Epithelial cell of esophagus (primary cell): ENCODE measurements around the gene CHST11.

Experiments
- DNase-seq: peaks from one replicate; pipeline ENCODE4 v3.0.0; 2010; ENCODE audit warnings: low read depth
- H3K4me3 ChIP-seq: 2 replicates; pipeline ENCODE4 v1.5.1; 2011; ENCODE audit warnings: mild to moderate bottlenecking, low read length, control low read depth
- TF ChIP-seq, protein P1 (sequence below): IDR thresholded peaks from 2 replicates; pipeline ENCODE4 v1.5.1; 2011; ENCODE audit warnings: low read depth, mild to moderate bottlenecking, low read length, control low read depth, inconsistent platforms; ENCODE audit not compliant: insufficient read depth; ENCODE audit errors: missing control alignments

CHST11 gene

GRCh38 chr12:104505095-104505818 is 48.5 kb downstream of the CHST11 start:
- TF ChIP-seq, protein P1, sequence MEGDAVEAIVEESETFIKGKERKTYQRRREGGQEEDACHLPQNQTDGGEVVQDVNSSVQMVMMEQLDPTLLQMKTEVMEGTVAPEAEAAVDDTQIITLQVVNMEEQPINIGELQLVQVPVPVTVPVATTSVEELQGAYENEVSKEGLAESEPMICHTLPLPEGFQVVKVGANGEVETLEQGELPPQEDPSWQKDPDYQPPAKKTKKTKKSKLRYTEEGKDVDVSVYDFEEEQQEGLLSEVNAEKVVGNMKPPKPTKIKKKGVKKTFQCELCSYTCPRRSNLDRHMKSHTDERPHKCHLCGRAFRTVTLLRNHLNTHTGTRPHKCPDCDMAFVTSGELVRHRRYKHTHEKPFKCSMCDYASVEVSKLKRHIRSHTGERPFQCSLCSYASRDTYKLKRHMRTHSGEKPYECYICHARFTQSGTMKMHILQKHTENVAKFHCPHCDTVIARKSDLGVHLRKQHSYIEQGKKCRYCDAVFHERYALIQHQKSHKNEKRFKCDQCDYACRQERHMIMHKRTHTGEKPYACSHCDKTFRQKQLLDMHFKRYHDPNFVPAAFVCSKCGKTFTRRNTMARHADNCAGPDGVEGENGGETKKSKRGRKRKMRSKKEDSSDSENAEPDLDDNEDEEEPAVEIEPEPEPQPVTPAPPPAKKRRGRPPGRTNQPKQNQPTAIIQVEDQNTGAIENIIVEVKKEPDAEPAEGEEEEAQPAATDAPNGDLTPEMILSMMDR = no peak
- no peak for DNase-seq
- no peak overlapping the region for H3K4me3 ChIP-seq

DNA sequence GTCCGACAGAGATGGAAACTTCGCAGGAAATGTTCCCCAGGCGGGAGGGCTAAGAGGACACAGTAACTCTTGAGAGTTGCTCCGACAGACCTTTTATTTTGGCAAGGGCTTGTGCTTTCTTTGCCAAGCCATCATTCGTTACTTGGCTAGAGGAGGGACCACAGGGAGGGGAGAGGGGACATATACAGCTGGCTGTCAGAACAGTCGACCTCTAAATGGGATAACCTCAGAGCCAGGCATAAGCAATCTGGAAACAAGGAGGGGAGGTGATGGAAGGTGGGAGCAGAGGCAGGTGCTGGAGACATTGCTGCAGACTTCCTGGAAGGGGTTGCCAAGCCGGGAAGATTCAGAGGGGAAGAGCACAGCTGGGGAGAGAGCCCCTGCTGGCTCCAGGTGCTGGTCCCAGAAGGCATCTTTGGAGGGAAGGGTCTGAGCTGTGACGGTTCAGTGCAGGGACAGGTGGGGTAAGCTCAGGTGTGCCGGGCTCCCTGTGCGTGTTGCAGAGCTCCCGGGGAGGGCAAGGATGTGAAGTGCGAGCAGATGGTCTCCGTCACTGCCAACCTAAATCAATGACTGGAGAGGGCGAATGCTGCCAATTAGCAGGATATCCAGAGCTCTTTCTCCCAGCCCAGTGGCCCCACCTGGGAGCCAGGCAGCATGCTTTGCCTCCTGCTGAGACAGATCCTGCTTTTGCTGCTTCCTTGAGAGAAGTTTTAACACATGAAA is 50.1 kb downstream of the CHST11 start:
- H3K4me3 ChIP-seq = no peak overlapping the region
- DNase-seq = no peak
- TF ChIP-seq, protein P1 = no peak

GRCh38 chr12:104507672-104508071 is 50.9 kb downstream of the CHST11 start:
- DNase-seq = no peak
- TF ChIP-seq, protein P1 = no peak
- H3K4me3 ChIP-seq = no peak overlapping the region

DNA sequence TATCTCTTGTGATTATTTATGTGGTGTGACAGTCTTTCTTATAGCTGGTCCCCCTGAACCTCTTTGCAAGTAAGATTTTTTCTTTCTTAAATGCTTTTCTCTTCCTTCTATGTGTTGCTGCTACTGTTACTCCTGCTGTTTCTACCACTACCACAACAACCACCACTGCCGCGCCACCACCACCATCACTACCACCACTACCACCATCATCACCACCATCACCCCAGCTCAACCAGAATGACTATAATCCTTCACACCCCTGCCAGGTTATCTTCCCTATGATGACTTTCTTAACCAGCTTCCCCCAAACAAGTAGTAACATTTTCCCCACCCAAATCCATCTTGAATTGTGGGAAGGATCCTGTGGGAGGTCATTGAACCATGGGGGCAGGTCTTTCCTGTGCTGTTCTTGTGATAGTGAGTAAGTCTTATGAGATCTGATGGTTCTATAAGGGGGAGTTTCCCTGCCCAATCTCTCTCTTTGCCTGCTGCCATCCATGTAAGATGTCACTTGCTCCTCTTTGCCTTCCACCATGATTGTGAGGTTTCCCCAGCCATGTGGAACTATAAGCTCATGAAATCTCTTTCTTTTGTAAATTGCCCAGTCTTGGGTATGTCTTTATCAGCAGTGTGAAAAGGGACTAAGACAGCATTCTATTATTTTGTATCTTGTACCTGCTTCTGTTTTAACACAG is 52.2 kb downstream of the CHST11 start:
- no peak overlapping the region for H3K4me3 ChIP-seq
- TF ChIP-seq, protein P1 = no peak
- no peak for DNase-seq

- TF ChIP-seq, protein P1 = no peak
- no peak for DNase-seq
- H3K4me3 ChIP-seq = no peak overlapping the region
Observed at GRCh38 chr12:104510145-104510872, 53.6 kb downstream of the CHST11 start.

DNA sequence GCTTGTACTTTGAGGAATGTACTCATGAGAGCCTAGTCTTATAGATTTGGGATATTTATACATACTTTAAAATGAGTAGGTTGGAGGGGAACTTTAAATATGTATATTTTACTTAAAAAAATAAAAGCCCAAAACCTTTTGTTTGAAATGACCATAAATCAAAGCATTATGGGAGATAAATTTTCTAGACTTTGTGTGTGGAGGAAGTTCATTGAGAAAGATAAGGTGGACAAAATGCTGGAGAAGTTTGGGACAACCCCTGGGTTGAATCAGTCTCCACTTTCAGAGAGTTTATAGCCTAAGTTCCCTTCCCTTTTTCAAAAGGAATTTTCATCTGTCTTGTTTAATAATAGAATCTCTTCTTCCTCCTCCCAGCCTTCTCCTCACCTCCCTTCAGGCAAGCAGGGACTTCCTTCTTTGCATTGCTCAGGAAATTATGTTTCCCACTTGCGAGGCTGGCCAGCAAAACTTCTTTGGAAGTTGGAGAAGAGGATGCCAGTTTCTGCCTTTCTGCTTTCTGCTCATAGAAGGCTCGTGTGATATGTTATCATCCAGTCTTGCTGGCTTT is 54.2 kb downstream of the CHST11 start:
- no peak overlapping the region for H3K4me3 ChIP-seq
- DNase-seq = no peak
- TF ChIP-seq, protein P1 = no peak
